ENCODE measurements around the gene DNAJA4.
"Not testable (repeated sequence)": the region's sequence is repeated elsewhere in the genome, so short reads cannot be mapped to it uniquely, and the experiment has no call there.

Gene DNAJA4

GRCh38 chr15:78244893-78245292 is 19.5 kb upstream of the DNAJA4 start:
- no peak for DNase-seq

- not testable (repeated sequence) for DNase-seq
These were observed 19.0 kb upstream of the DNAJA4 start for GRCh38 chr15:78245392-78245791.

GRCh38 chr15:78245976-78246620 is 18.3 kb upstream of the DNAJA4 start:
- DNase-seq = not testable (repeated sequence)

- no peak for DNase-seq
These were observed 16.5 kb upstream of the DNAJA4 start for GRCh38 chr15:78247911-78248310.

GRCh38 chr15:78249131-78249530 is 15.2 kb upstream of the DNAJA4 start:
- no peak for DNase-seq

- DNase-seq = no peak
These were observed 13.2 kb upstream of the DNAJA4 start for GRCh38 chr15:78251136-78251535.

- DNase-seq = no peak
These were observed 8.8 kb upstream of the DNAJA4 start for GRCh38 chr15:78255421-78256043.

GRCh38 chr15:78256044-78256437 is 8.3 kb upstream of the DNAJA4 start:
- no peak for DNase-seq

GRCh38 chr15:78257681-78258080 is 6.7 kb upstream of the DNAJA4 start:
- no peak for DNase-seq

- DNase-seq = no peak
These were observed 5.1 kb upstream of the DNAJA4 start for GRCh38 chr15:78259232-78259631.

- no peak for DNase-seq
These were observed 3.9 kb upstream of the DNAJA4 start for GRCh38 chr15:78260489-78260888.

GRCh38 chr15:78261062-78261461 is 3.3 kb upstream of the DNAJA4 start:
- no peak for DNase-seq

- no peak for DNase-seq
These were observed 996 bp upstream of the DNAJA4 start for GRCh38 chr15:78263351-78263781.

GRCh38 chr15:78263907-78264303 is 457 bp upstream of the DNAJA4 start:
- DNase-seq = no peak

GRCh38 chr15:78265137-78265460 is 737 bp downstream of the DNAJA4 start:
- DNase-seq = no peak

- no peak for DNase-seq
These were observed 1.4 kb downstream of the DNAJA4 start for GRCh38 chr15:78265752-78266224.

GRCh38 chr15:78266229-78266628 is 1.9 kb downstream of the DNAJA4 start:
- no peak for DNase-seq

GRCh38 chr15:78266806-78267205 is 2.4 kb downstream of the DNAJA4 start:
- no peak for DNase-seq

- no peak for DNase-seq
These were observed 8.0 kb downstream of the DNAJA4 start for GRCh38 chr15:78272316-78272715.

GRCh38 chr15:78272776-78273175 is 8.4 kb downstream of the DNAJA4 start:
- DNase-seq = no peak

- no peak for DNase-seq
These were observed 10.6 kb downstream of the DNAJA4 start for GRCh38 chr15:78274994-78275393.

GRCh38 chr15:78276064-78276943 is 11.9 kb downstream of the DNAJA4 start:
- DNase-seq = no peak

GRCh38 chr15:78280319-78281072 is 16.1 kb downstream of the DNAJA4 start:
- no peak for DNase-seq
